Activated naive CD4-positive, alpha-beta T cell treated with anti-CD3 and anti-CD28 coated beads for 36 hours (primary cell): Measurements from ENCODE around the gene ADAM11. TPM values are rescaled to one million over a fixed set of nuclear protein-coding genes. Genes with fewer than 3 reads are reported as not detected.

ENCODE experiments used
- CTCF ChIA-PET: fragments of 350-600 bp; sonication (Branson Sonifier 250); formaldehyde crosslinking; loops from one replicate; lab custom pipeline; 2021; ENCODE audit warnings: antibody characterized with exemption; lab: Charles Lee
- DNase-seq: peaks from one replicate; pipeline ENCODE4 v3.0.0-alpha.2; 2020
- H3K27ac Mint-ChIP-seq: one replicate; pipeline ENCODE4 v1.8.0; 2021; ENCODE audit warnings: mild to moderate bottlenecking, mixed read lengths
- H3K27me3 Mint-ChIP-seq: one replicate; pipeline ENCODE4 v1.8.0; 2021; ENCODE audit warnings: low read depth, mixed read lengths
- H3K36me3 Mint-ChIP-seq: one replicate; pipeline ENCODE4 v1.8.0; 2021; ENCODE audit warnings: low read depth, mixed read lengths
- H3K4me1 Mint-ChIP-seq: one replicate; pipeline ENCODE4 v1.8.0; 2021; ENCODE audit warnings: low read depth, mixed read lengths
- H3K4me3 Mint-ChIP-seq: one replicate; pipeline ENCODE4 v1.8.0; 2021; ENCODE audit warnings: mild to moderate bottlenecking, moderate library complexity, mixed read lengths
- H3K9me3 Mint-ChIP-seq: one replicate; pipeline ENCODE4 v1.8.0; 2021; ENCODE audit warnings: mixed read lengths
- intact Hi-C: fragments of 100-400 bp; cut with micrococcal nuclease; formaldehyde crosslinking; loops from one replicate; pipeline ENCODE4 v1.15.1; 2023
- total RNA-seq, 2 experiments: library from RNA; stranded (reverse); gene quantifications; one replicate each; pipeline ENCODE4 v1.2.3, GENCODE V29; 2021

ADAM11 gene
- total RNA-seq, 2 experiments from 2014 or later = 0.17 to 0.57 TPM

DNA sequence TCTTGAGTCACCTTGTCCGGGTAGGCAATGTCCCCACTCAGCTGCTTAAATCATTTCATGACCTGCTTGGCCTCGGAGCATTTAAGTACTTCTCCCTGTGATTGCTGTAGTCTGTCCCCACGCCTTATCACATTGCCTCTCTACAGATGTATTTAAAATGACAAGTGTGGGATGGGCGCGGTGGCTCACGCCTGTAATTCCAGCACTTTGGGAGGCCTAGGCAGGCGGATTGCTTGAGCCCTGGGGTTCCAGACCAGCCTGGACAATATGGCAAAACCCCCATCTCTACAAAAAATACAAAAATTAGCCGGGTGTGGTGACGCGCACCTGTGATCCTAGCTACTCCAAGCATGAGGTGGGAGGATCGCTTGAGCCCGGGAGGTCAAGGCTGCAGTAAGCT, 72.6 kb downstream of the ADAM11 start:
- Mint-ChIP-seq H3K4me1 (peaks cover 10% of the 10 kb centered on the region), H3K36me3 (no peaks in the 10 kb centered on the region), H3K27ac (no peak overlapping the region), H3K4me3 (no peak overlapping the region), H3K9me3 (no peaks in the 10 kb centered on the region), H3K27me3 (peaks cover 38% of the 10 kb centered on the region)
- CTCF ChIA-PET = interaction anchor here (1.4 kb wide), 1 partner anchor 52 kb away, joined by 3 read pairs; no protein-coding TSS in a partner anchor
- no peak for DNase-seq
- intact Hi-C loops = loop anchor here (1.0 kb wide), 1 partner anchor 52 kb away; no protein-coding TSS in a partner anchor

Other genes starting within 250 kb of the ADAM11 start
- not detected for gene FZD2, start 201.5 kb upstream of the ADAM11 start, total RNA-seq
- under 1 TPM in 1 of 2 experiments, not detected in 1; 0.05 TPM for gene MEIOC, start 102.5 kb upstream of the ADAM11 start, total RNA-seq
- 10 to 100 TPM; 29.1 to 31.8 TPM for gene CCDC43, start 69.2 kb upstream of the ADAM11 start, total RNA-seq
- 10 to 100 TPM; 28.5 to 29.5 TPM for gene DBF4B, start 50.3 kb upstream of the ADAM11 start, total RNA-seq
- 1 to 10 TPM; 2.5 TPM for gene GJC1, start 71.3 kb downstream of the ADAM11 start, total RNA-seq
- gene HIGD1B, start 88.9 kb downstream of the ADAM11 start, total RNA-seq = not detected
- gene EFTUD2, start 140.5 kb downstream of the ADAM11 start, total RNA-seq = 100 to 1,000 TPM; 170 to 176 TPM
- not detected for gene GFAP, start 156.5 kb downstream of the ADAM11 start, total RNA-seq
- gene KIF18B, start 188.8 kb downstream of the ADAM11 start, total RNA-seq = 10 to 100 TPM; 54.9 to 55.4 TPM
- gene C1QL1, start 209.3 kb downstream of the ADAM11 start, total RNA-seq = under 1 TPM; 0.36 to 0.40 TPM